Fibroblast of lung (primary cell): ENCODE results near the gene POC5.

Source experiments
- CTCF ChIP-seq, 2 donors: IDR thresholded peaks in 1 of 2; conservative IDR thresholded peaks in 1 of 2; 1 replicate in 1 of 2; 2 replicates in 1 of 2; pipeline ENCODE4 v1.5.1; 2011 to 2012; ENCODE audit warnings: low read length in 2 of 2, control low read depth in 1 of 2, inconsistent platforms in 1 of 2, low read depth in 1 of 2, mild to moderate bottlenecking in 1 of 2
- EZH2 ChIP-seq: IDR thresholded peaks from 2 replicates; pipeline ENCODE4 v1.5.1; 2012; ENCODE audit warnings: low read length, control low read depth, mild to moderate bottlenecking; ENCODE audit errors: missing control alignments

GRCh38 chr5:75675783-75676182, 41.5 kb downstream of the POC5 start:
- no peak for TF ChIP-seq CTCF (conservative IDR thresholded peaks at IDR 0.05 in 1 of 2, IDR thresholded peaks at IDR 0.05 in 1 of 2; ENCODE audit: low read depth in 1 of 2, low read length in 2 of 2)
- TF ChIP-seq EZH2, result no peak
